Uterus (tissue), 2 donors: ENCODE data around the gene ADAP1.

Experiments
- POLR2A ChIP-seq, 2 donors: fragments of 450-650 bp; IDR thresholded peaks; one replicate each; pipeline ENCODE4 v1.6.1; 2016; ENCODE audit warnings: antibody characterized with exemption in 2 of 2, mild to moderate bottlenecking in 1 of 2, moderate library complexity in 1 of 2
- TF ChIP-seq, protein P1 (sequence below), 4 experiments: fragments of 200-600 bp in 2 of 4; fragments of 450-650 bp in 2 of 4; sonication (generic) in 2 of 4; IDR thresholded peaks; one replicate each; pipeline ENCODE4 v1.5.1; 2016 to 2019; ENCODE audit warnings: antibody characterized with exemption in 4 of 4, mild to moderate bottlenecking in 2 of 4, moderate library complexity in 1 of 4

DNA sequence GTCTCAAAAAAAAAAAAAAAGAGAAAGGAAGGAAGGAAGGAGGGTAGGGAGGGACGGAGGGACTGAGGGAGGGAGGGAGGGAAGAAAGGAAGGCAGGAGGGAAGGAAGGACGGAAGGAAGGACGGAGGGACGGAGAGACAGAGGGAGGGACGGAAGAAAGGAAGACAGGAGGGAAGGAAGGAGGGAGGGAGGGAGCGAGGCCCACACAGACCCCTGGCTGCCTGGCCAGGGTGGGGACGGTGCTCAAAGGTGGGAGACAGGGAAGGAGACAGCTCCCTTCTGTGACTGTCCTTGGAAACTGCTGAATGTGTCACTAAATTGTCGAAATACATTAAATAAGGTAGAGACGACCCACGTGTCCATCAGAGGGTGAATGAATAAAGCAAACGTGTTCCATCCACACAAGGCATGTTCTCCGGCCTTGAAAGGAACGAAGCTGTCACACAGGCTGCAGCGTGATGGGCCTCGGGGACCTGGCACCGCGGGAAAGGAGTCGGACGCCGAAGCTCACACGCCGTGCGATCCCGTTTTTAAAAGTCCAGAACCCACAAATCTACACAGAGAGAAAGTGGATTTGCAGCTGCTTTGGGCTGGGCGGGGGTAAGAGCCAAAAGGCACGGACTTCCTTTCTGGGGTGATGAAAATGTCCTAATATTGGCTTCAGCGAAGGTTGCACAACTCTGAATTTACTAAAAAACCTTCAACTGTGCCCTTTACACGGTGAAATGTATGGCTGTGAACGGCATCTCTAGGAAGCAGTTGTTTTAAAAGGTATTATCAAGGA, 23.3 kb downstream of the ADAP1 start:
- TF ChIP-seq, protein P1, sequence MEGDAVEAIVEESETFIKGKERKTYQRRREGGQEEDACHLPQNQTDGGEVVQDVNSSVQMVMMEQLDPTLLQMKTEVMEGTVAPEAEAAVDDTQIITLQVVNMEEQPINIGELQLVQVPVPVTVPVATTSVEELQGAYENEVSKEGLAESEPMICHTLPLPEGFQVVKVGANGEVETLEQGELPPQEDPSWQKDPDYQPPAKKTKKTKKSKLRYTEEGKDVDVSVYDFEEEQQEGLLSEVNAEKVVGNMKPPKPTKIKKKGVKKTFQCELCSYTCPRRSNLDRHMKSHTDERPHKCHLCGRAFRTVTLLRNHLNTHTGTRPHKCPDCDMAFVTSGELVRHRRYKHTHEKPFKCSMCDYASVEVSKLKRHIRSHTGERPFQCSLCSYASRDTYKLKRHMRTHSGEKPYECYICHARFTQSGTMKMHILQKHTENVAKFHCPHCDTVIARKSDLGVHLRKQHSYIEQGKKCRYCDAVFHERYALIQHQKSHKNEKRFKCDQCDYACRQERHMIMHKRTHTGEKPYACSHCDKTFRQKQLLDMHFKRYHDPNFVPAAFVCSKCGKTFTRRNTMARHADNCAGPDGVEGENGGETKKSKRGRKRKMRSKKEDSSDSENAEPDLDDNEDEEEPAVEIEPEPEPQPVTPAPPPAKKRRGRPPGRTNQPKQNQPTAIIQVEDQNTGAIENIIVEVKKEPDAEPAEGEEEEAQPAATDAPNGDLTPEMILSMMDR (IDR thresholded peaks at IDR 0.05): no peak
- no peak for TF ChIP-seq POLR2A (IDR thresholded peaks at IDR 0.05)
